ENCODE results near the gene LAMB1. TPM values are rescaled to one million over a fixed set of nuclear protein-coding genes. Genes with fewer than 3 reads are reported as not detected.
A peak's percentile ranks its signal among the peaks of the same experiment; 100 is the strongest.

Gene LAMB1
- total and polyA plus RNA-seq, 4 donors = 95.9 to 285 (median 173) TPM

DNA sequence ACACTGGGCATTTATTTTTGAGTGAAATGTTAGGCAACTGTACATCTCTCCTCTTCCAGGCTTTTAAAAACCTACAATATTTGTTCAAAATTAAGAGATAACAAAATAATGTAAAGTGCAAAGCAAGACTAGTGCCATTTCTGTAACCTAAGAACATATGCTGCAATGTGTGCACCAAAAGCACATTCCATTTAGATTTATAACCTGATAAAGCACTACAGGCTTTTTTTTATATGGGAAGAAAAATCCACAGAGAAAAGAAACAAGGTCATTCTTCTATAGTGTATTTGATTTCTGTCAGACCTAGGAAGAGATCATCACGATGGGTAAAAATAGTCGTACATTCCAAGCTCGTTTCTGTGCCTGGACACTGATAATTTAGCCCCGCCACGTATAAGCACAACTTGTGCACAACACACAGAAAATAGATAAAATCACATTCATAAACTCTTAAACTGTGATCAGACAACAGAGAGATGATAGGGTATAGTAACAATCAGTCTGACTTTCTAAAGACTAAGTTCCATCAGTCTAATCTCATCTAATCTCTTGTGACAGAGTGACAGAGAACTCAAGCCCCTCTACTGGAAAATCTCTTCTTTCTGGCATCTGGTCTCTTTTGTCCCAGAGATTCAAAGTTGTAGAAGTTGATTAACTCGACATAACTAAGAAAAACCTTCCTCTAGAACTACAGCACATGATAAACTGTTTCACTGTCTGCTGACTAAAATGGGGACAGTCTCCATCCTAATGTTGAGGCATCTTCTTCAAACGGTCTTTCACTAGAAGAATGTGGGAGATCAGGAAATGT, 6.7 kb downstream of the LAMB1 start:
- DNase-seq (no peak), ATAC-seq (ENCODE audit: insufficient read depth, low FRiP score) (no peak)
- Histone ChIP-seq H3K4me1 (ENCODE audit: control insufficient read depth in 5 of 5, insufficient read depth in 5 of 5, low read length in 5 of 5) (peaks cover 3 to 57% (median 10%) of the 10 kb centered on the region in 5 donors), H3K36me3 (ENCODE audit: control insufficient read depth in 4 of 4, insufficient read depth in 4 of 4, low read length in 4 of 4) (peaks cover 0 to 38% (median 10%) of the 10 kb centered on the region in 4 donors), H3K4me3 (no peak overlapping the region), H3K27ac (ENCODE audit: low read depth in 1 of 2, low read length in 1 of 2) (peak overlapping the region in 1 of 2 donors; percentile 27), H3K9ac (ENCODE audit: insufficient read depth in 1 of 2, low read length in 2 of 2) (no peak overlapping the region), H3K27me3 (ENCODE audit: control insufficient read depth in 3 of 3, insufficient read depth in 3 of 3, low read length in 2 of 3) (no peaks in the 10 kb centered on the region), H3K9me3 (ENCODE audit: control insufficient read depth in 4 of 4, insufficient read depth in 3 of 4, low read length in 3 of 4) (no peaks in the 10 kb centered on the region)
- WGBS, 2 donors = 55 to 80% methylated on average over 7 of the region's 7 CpGs
- TF ChIP-seq, protein P1, sequence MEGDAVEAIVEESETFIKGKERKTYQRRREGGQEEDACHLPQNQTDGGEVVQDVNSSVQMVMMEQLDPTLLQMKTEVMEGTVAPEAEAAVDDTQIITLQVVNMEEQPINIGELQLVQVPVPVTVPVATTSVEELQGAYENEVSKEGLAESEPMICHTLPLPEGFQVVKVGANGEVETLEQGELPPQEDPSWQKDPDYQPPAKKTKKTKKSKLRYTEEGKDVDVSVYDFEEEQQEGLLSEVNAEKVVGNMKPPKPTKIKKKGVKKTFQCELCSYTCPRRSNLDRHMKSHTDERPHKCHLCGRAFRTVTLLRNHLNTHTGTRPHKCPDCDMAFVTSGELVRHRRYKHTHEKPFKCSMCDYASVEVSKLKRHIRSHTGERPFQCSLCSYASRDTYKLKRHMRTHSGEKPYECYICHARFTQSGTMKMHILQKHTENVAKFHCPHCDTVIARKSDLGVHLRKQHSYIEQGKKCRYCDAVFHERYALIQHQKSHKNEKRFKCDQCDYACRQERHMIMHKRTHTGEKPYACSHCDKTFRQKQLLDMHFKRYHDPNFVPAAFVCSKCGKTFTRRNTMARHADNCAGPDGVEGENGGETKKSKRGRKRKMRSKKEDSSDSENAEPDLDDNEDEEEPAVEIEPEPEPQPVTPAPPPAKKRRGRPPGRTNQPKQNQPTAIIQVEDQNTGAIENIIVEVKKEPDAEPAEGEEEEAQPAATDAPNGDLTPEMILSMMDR (IDR thresholded peaks at IDR 0.05; ENCODE audit: control extremely low read depth, extremely low read depth) = no peak

DNA sequence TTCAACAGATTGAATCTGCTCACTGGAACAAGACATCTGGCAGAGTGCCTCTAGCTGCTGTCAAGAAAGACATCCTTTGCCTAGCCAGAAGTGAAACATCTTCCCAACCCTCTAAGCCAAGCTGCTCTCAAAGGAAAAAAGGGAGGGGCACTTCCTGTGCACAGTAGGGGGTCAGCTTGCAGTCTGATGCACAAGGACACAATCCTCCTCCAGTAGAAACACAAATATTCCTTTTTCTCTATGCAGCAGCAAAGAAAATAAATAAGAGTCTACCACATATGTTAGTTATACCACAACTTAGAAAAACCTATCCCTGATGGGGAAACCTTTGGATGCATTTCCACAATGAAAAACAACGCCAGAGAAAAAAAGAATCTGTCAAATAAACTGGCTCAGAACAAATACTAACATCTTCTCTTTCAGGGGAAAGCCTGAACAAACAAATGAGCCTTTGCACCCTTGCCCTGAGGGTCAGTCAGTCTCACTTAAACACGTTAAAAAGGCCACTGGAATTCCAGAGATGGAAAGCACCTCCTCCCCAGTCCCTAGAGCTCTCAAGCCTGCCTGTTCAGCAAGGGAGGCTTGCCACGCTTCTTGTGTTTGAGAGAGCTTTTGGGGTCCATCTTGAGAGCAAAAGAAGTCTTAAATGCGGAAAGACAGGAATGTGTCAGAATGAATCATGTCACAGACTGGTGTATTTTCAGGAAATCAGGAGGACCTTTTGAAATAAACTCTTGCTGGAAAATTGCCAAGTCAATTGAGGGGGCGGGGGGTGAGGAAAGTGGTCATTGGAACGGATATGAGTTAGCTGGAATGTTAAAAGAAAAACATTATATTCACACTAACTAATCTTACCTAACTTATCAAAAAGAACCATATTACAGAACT, 7.5 kb downstream of the LAMB1 start:
- 25 to 47% methylated on average over 6 of the region's 6 CpGs for WGBS, 2 donors
- DNase-seq = peak; percentile 48 to 65 (median 63)
- Histone ChIP-seq H3K36me3 (ENCODE audit: control insufficient read depth in 4 of 4, insufficient read depth in 4 of 4, low read length in 4 of 4) (peaks cover 0 to 40% (median 10%) of the 10 kb centered on the region in 4 donors), H3K9me3 (ENCODE audit: control insufficient read depth in 4 of 4, insufficient read depth in 3 of 4, low read length in 3 of 4) (no peaks in the 10 kb centered on the region), H3K4me3 (no peak overlapping the region), H3K9ac (ENCODE audit: insufficient read depth in 1 of 2, low read length in 2 of 2) (no peak overlapping the region), H3K4me1 (ENCODE audit: control insufficient read depth in 5 of 5, insufficient read depth in 5 of 5, low read length in 5 of 5) (peaks cover 3 to 49% (median 10%) of the 10 kb centered on the region in 5 donors), H3K27ac (ENCODE audit: low read depth in 1 of 2, low read length in 1 of 2) (peak overlapping the region in 1 of 2 donors; percentile 14), H3K27me3 (ENCODE audit: control insufficient read depth in 3 of 3, insufficient read depth in 3 of 3, low read length in 2 of 3) (no peaks in the 10 kb centered on the region)
- ATAC-seq (ENCODE audit: insufficient read depth, low FRiP score) = peak; percentile 21
- TF ChIP-seq, protein P1 (IDR thresholded peaks at IDR 0.05; ENCODE audit: control extremely low read depth, extremely low read depth) = no peak

DNA sequence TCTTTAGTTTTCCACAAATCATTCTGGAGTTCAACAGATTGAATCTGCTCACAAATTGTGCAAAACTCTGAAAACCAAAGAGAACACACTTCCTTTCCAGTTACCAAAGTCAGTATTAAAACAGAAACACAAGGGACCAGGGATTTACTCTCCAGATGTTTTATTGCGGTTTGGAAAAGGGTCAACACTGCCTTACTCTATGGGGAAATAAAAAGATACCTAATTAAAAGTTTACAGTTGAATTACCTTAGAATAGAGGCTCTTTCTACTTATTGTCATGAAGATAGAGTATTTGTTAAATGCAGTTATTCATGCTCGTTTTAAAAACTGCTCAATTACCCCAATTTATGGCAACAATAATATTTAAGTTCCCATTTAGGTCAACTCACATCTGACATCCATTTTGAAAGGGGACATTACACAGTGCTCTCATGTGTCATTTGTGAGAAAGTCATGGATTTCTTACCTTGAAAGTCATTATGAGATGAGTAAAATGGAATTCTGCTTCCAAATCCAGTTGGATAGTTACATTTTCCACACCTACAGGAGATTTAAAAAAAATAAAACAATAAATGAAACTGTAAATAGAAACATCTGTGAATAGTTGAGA, 8.4 kb downstream of the LAMB1 start:
- H3K27ac ChIP-seq (ENCODE audit: low read depth in 1 of 2, low read length in 1 of 2) = no peak overlapping the region

More for the DNA sequence above, 8.4 kb downstream of the LAMB1 start:
- H3K9ac ChIP-seq (ENCODE audit: insufficient read depth in 1 of 2, low read length in 2 of 2) = no peak overlapping the region
- TF ChIP-seq, protein P1 (IDR thresholded peaks at IDR 0.05; ENCODE audit: control extremely low read depth, extremely low read depth) = no peak
- ATAC-seq (ENCODE audit: insufficient read depth, low FRiP score) (no peak), DNase-seq (no peak)
- H3K4me3 ChIP-seq = no peak overlapping the region
- H3K9me3 ChIP-seq (ENCODE audit: control insufficient read depth in 4 of 4, insufficient read depth in 3 of 4, low read length in 3 of 4) = no peaks in the 10 kb centered on the region
- no peaks in the 10 kb centered on the region for H3K27me3 ChIP-seq (ENCODE audit: control insufficient read depth in 3 of 3, insufficient read depth in 3 of 3, low read length in 2 of 3)
- H3K4me1 ChIP-seq (ENCODE audit: control insufficient read depth in 5 of 5, insufficient read depth in 5 of 5, low read length in 5 of 5) = peaks cover 3 to 40% (median 10%) of the 10 kb centered on the region in 5 donors
- WGBS, 2 donors = 76 to 84% methylated on average over 2 of the region's 2 CpGs
- peaks cover 0 to 40% (median 14%) of the 10 kb centered on the region in 4 donors for H3K36me3 ChIP-seq (ENCODE audit: control insufficient read depth in 4 of 4, insufficient read depth in 4 of 4, low read length in 4 of 4)

Data from lung (tissue), 12 donors.